Astrocyte of the spinal cord (primary cell): ENCODE data around the gene ALK.

Source experiments
- DNase-seq: peaks from one replicate; pipeline ENCODE4 v3.0.0; 2011; ENCODE audit warnings: low read depth, low spot score
- H3K4me3 ChIP-seq: 2 replicates; pipeline ENCODE4 v1.5.1; 2011; ENCODE audit warnings: low read depth, mild to moderate bottlenecking, low read length, moderate library complexity
- in situ Hi-C: cut with HindIII; loops from 2 replicates; pipeline ENCODE4 v1.10.0; 2017; ENCODE audit warnings: low sequenced_read_pairs
- TF ChIP-seq, protein P1 (sequence below): IDR thresholded peaks from 2 replicates; pipeline ENCODE4 v1.5.1; 2012; ENCODE audit warnings: low read depth, mild to moderate bottlenecking, low read length, inconsistent platforms

Gene ALK

DNA sequence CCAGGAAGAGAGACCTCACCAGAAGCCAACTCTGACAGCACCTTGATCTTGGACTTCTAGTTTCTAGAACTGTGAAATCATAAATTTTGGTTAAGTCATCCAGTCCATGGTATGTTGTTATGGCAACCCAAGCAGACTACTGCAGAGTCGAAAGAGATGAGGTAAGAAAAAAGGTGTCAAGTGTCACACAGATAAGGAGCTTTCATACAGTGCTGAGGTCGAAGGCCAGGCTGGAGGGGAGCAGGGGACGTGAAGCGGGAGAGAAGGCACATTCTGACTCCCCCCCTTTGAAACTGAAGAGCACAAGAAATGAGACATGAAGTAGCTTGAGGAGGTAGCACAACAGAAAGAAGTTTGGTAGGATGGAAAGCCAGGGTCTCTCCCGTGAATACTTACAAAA is 110.4 kb downstream of the ALK start:
- TF ChIP-seq, protein P1, sequence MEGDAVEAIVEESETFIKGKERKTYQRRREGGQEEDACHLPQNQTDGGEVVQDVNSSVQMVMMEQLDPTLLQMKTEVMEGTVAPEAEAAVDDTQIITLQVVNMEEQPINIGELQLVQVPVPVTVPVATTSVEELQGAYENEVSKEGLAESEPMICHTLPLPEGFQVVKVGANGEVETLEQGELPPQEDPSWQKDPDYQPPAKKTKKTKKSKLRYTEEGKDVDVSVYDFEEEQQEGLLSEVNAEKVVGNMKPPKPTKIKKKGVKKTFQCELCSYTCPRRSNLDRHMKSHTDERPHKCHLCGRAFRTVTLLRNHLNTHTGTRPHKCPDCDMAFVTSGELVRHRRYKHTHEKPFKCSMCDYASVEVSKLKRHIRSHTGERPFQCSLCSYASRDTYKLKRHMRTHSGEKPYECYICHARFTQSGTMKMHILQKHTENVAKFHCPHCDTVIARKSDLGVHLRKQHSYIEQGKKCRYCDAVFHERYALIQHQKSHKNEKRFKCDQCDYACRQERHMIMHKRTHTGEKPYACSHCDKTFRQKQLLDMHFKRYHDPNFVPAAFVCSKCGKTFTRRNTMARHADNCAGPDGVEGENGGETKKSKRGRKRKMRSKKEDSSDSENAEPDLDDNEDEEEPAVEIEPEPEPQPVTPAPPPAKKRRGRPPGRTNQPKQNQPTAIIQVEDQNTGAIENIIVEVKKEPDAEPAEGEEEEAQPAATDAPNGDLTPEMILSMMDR: no peak
- no peak overlapping the region for H3K4me3 ChIP-seq
- no peak for DNase-seq
- in situ Hi-C loops: no loop called here

DNA sequence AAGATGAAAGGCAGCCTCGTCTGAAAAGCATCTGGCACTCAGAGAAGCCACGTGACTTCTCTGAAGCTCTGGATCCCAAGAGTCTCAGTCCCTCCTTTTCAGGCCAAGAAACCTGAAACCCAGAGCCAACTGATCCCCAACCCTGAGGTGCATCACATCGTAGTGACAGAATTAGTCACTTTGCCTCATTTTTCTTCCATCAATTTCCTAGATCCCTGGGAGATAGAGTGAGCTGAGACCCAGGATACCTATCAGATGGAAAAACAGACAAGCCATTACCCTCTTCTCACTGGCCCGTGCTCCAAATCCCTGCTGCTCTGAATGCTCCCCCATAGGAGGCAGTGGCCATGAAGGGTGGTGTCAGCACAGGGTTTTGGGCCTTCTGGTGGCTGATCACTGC is 113.1 kb downstream of the ALK start:
- no peak overlapping the region for H3K4me3 ChIP-seq
- DNase-seq: no peak
- TF ChIP-seq, protein P1: no peak
- in situ Hi-C loops: no loop called here

GRCh38 chr2:29807082-29807481 is 114.3 kb downstream of the ALK start:
- in situ Hi-C loops: no loop called here
- TF ChIP-seq, protein P1: no peak
- DNase-seq: no peak
- H3K4me3 ChIP-seq: no peak overlapping the region

DNA sequence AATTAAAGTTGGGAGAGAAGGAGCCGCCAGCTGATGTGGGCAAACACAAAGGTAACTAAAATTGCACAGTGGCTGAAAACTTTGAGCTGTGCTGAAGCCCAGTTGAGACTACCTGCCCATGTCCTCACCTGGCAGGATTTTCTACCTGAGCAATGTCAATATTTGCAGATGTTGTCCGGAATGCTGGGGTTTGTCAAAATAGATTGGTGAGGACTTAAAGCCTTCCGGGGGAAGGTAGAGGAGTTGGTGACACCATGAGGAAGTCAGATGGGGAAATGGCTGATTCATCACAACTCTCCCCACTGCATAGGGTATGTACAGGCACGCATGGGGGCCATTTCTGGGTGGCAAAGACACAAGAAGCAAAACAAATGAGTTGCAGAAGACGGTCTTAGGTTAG is 114.9 kb downstream of the ALK start:
- in situ Hi-C loops: no loop called here

DNA sequence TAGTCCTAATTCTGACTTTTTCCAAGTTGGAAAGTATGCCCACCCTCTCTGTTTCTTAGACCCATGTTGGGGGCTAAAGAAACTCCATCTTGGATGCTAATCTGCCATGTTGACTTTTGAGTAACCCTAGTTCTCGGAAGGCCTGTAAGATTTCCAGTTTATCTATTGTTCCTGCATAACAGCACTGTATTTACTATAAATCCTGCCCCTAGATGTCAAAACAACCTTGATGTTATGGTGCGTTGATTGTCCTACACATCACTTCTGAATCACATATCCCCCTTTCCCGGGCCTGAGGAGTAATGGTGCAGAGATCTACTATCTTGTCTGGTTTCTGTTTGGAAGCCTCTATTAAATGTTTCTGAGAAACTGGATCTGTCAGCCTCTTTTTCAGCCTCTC is 116.7 kb downstream of the ALK start:
- TF ChIP-seq, protein P1: no peak
- DNase-seq: no peak
- in situ Hi-C loops: no loop called here
- no peak overlapping the region for H3K4me3 ChIP-seq

More for the DNA sequence above, 114.9 kb downstream of the ALK start:
- TF ChIP-seq, protein P1: no peak
- H3K4me3 ChIP-seq: no peak overlapping the region
- DNase-seq: no peak

DNA sequence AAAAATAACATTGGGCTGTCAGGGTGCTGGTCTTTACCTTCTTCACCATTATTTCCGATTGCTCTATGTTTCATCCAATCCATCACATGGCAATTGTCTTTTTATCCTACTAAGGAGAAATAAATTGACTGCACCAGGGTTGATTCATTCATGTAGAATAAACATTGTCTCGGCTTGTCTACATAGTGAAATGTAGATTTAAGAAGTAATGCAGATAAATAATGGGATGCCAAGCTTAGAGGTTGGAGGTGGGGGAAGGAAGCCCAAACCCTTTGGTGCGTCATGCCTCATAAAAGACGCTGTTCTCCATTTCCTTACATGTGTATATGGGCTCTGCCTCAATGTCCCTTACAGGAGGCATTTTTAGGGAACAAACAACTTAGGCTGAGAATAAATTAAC is 117.8 kb downstream of the ALK start:
- in situ Hi-C loops: no loop called here
- TF ChIP-seq, protein P1: no peak
- no peak for DNase-seq
- no peak overlapping the region for H3K4me3 ChIP-seq

DNA sequence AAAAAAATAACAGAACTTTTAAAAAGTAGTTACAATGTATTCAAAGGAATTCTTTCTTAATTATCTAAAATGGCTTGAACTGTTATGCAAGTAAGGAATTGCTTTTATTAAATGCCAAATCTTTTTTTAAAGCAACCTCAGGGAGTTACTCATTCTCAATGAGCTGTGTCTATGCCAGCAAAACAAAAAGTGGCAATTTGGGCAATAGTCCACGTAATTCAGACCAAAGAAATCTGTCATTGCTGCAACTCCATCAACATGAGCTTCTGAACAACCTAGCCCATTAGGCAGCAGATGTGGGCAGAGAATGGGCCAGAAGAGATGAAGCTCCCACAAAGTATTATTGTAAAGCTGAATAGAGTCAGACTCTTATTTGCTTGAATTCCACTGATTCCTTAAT is 118.4 kb downstream of the ALK start:
- in situ Hi-C loops: no loop called here
- TF ChIP-seq, protein P1: no peak
- peak; percentile 16 for DNase-seq
- H3K4me3 ChIP-seq: no peak overlapping the region
